GM21390 (cell line): ENCODE data around the gene ZNF835.

ENCODE experiments used
- ATAC-seq: cut with Tn5 transposase; IDR thresholded peaks from one replicate; pipeline ENCODE4 v1.9.1; 2021; ENCODE audit not compliant: unreplicated experiment

Gene ZNF835

GRCh38 chr19:56663931-56664500 is 7.5 kb downstream of the ZNF835 start:
- no peak for ATAC-seq

DNA sequence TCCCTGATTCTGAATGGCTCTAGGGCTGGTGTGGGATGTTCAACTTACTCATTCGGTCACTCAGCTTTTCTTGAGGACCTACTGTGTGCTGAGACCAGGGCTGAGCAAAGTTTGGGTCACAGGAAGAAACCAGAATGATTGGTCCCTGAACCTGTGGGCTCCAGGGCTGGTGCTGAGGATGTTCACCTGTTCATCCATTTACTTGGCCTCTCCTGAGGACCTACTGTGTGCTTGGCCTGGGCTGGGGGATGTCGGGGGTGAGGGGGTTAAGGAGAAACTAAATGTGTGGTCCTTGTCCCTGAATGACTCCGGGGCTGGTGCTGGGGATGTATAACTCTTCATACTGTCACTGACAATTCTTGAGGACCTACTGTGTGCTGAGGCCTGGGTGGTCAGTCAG is 10.3 kb downstream of the ZNF835 start:
- ATAC-seq = no peak

GRCh38 chr19:56660381-56661107 is 11.0 kb downstream of the ZNF835 start:
- ATAC-seq = no peak

DNA sequence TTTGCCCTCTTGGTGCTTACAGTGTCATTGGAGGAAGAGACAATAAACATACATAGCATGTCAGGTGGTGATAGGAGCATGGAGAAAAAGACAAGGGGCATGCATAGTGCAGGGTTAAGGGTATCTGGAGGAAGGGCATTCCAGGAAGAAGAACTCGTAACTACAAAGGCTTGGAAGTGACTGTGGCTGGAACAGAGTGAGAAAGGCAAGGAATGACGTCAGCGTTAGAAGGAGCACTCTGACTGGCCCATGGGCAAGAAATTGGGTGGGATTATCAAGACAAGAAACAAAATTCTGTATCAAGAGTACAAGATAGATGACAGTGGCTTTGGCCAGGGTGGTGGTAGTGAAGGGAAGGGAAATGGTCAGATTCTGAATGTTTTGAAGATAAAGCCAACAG is 17.4 kb downstream of the ZNF835 start:
- no peak for ATAC-seq

- ATAC-seq = no peak
Measured at GRCh38 chr19:56643460-56643955, 28.0 kb downstream of the ZNF835 start.

DNA sequence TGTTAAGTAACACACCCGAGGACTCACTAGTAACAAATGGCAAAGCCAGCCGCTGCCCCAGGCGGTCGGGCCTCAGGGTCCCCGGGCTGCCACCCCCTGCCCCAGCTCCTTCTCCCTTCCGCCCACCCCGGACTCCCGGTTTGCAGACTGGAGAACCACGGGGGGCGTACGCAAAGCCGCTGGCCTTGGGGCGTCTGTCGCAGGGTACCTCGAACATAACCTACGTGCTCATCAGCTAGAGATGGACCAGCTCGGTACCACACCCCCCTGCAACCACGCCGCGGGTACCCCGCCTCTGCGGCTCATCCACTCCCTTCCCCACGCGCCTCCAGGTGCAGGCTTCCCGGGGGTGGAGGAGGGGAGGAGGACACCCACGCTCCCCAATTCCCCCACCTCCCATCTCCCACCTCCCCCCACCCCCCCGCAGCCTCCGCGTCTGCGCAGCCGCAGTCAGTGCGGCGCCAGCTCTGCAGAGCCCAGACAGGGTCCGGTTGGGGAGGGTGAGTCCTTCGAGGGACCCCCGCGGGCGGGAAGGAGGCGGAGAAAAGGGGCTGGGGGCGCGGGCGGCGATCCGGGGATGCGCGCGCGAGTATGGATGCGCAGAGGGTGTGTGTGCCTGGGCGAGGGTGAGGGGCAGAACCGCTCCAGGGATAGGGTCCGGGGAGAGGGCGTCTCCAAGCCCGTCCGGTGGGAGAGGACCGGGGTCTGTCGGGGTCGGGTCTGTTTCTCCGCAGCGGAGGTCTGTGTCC is 28.7 kb downstream of the ZNF835 start, which contains the start of gene SMIM17:
Gene SMIM17 (plus strand): TSS at position 449 of the 749 bp plus-strand sequence. CDS start 2,509 bp downstream, outside the sequence.
- ATAC-seq = no peak

- no peak for ATAC-seq
Measured at GRCh38 chr19:56639217-56639616, 32.3 kb downstream of the ZNF835 start.

GRCh38 chr19:56637976-56638555 is 33.5 kb downstream of the ZNF835 start:
- no peak for ATAC-seq

GRCh38 chr19:56633021-56633420 is 38.5 kb downstream of the ZNF835 start:
- no peak for ATAC-seq

GRCh38 chr19:56625708-56626107 is 45.8 kb downstream of the ZNF835 start:
- ATAC-seq = no peak

DNA sequence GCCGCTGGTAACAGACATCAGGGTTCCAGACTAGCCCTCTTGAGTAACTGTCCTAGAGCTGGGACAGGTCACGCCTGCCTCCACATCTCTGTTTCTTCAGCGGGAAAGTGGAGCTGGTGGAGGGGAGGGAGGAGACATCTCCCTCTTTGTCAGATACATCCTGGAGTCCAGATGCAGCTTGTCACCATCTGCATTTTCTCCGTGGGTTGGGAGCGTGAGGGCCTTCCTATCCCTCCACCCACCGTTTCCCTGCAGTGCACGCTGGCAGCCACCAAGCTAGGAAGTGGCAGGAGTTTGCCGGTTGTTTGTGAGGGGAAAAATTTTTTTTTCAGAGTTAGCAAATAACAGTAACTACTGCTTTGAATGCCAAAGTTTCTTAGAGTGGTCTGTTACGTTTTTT is 48.6 kb downstream of the ZNF835 start:
- no peak for ATAC-seq

DNA sequence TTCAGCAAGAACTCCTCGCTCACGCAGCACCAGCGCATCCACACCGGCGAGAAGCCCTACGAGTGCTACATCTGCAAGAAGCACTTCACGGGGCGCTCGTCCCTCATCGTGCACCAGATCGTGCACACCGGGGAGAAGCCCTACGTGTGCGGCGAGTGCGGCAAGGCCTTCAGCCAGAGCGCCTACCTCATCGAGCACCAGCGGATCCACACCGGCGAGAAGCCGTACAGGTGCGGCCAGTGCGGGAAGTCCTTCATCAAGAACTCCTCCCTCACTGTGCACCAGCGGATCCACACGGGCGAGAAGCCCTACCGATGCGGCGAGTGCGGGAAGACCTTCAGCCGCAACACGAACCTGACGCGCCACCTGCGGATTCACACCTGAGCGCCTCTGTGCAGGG is 49.2 kb downstream of the ZNF835 start:
- ATAC-seq = no peak

- no peak for ATAC-seq
Measured at GRCh38 chr19:56619121-56619520, 52.4 kb downstream of the ZNF835 start.

DNA sequence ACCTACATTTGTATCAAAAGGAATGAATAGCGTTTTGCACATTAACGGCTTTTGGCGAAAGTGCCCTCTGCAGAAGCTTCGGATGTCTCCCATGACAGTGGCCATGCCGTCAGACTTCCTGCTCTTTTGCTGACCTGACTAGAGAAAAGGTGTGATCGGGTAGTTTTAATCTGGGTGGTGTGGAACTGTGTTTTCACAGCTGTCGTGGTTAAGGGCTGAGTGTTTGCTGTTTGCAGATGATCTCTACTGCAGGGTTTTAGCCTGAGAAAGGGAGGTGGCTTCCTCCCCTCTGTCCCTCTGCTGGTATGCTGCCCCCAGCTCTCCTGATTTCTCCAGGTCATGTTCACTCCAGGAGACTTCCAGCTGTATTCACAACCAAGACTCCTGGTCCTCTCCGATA is 54.0 kb downstream of the ZNF835 start:
- no peak for ATAC-seq

- no peak for ATAC-seq
Measured at GRCh38 chr19:56613639-56614038, 57.9 kb downstream of the ZNF835 start.

DNA sequence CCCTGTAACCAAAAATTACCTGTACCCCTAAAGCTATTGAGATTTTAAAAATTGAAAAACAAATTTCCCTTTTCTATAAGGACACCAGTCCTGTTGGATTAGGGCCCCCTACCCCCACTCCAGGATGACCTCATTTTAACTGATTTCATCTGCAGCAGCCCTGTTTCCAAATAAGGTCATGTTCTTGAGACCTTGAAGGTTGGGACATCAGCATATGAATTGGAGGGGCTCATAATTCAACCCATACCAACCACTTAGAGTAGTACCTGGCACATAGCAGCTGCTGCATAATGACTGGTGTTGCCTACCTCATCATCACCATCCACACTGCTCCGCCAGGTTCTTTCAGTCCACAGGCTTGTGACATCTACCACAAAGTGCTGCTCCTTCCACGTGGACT is 58.8 kb downstream of the ZNF835 start:
- ATAC-seq = no peak
